ENCODE data around the gene OR5K1.
A peak's percentile ranks its signal among the peaks of the same experiment; 100 is the strongest.

OR5K1 gene

DNA sequence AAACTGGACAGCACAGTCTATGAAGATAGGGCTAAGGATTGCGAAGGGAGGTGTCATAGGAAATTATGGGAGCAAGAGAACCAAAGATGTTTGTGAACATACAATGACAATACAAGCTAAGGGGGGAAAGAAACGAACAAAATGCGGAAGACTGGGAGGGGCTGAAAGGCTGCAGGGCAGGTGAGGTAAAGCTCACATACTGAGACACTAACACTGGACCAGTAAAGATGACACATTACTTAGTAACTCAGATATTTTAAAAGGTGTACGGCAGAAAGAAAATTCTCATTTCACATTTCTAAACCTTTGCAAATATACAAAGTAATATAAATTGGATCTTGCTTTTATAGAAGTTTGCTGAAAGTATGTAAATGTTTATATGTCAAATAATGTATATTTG lies 49.6 kb downstream of the OR5K1 start:
- Histone ChIP-seq H3K4me3 (ENCODE audit: low read length in 2 of 2) (no peak overlapping the region), H3K9ac (ENCODE audit: low read depth in 1 of 2, low read length in 2 of 2) (no peak overlapping the region), H3K27me3 (ENCODE audit: control insufficient read depth in 2 of 2, insufficient read depth in 2 of 2, low read length in 2 of 2) (no peaks in the 10 kb centered on the region), H3K27ac (ENCODE audit: low read depth in 2 of 2, low read length in 2 of 2) (no peak overlapping the region), H3K9me3 (ENCODE audit: control insufficient read depth in 2 of 2, low read length in 2 of 2) (no peaks in the 10 kb centered on the region), H3K36me3 (ENCODE audit: control insufficient read depth in 2 of 2, insufficient read depth in 2 of 2, low read length in 2 of 2) (peaks cover 14 to 23% of the 10 kb centered on the region in 2 donors), H3K4me1 (ENCODE audit: control insufficient read depth in 2 of 2, insufficient read depth in 2 of 2, low read length in 2 of 2) (no peaks in the 10 kb centered on the region)

GRCh38 chr3:98513091-98513511 lies 50.1 kb downstream of the OR5K1 start:
- Histone ChIP-seq H3K9me3 (ENCODE audit: control insufficient read depth in 2 of 2, low read length in 2 of 2) (no peaks in the 10 kb centered on the region), H3K4me3 (ENCODE audit: low read length in 2 of 2) (no peak overlapping the region), H3K36me3 (ENCODE audit: control insufficient read depth in 2 of 2, insufficient read depth in 2 of 2, low read length in 2 of 2) (peaks cover 18 to 23% of the 10 kb centered on the region in 2 donors), H3K27me3 (ENCODE audit: control insufficient read depth in 2 of 2, insufficient read depth in 2 of 2, low read length in 2 of 2) (no peaks in the 10 kb centered on the region), H3K27ac (ENCODE audit: low read depth in 2 of 2, low read length in 2 of 2) (no peak overlapping the region), H3K9ac (ENCODE audit: low read depth in 1 of 2, low read length in 2 of 2) (no peak overlapping the region), H3K4me1 (ENCODE audit: control insufficient read depth in 2 of 2, insufficient read depth in 2 of 2, low read length in 2 of 2) (no peaks in the 10 kb centered on the region)

- Histone ChIP-seq H3K4me1 (ENCODE audit: control insufficient read depth in 2 of 2, insufficient read depth in 2 of 2, low read length in 2 of 2) (no peaks in the 10 kb centered on the region), H3K9ac (ENCODE audit: low read depth in 1 of 2, low read length in 2 of 2) (no peak overlapping the region), H3K9me3 (ENCODE audit: control insufficient read depth in 2 of 2, low read length in 2 of 2) (no peaks in the 10 kb centered on the region), H3K27me3 (ENCODE audit: control insufficient read depth in 2 of 2, insufficient read depth in 2 of 2, low read length in 2 of 2) (no peaks in the 10 kb centered on the region), H3K4me3 (ENCODE audit: low read length in 2 of 2) (no peak overlapping the region), H3K27ac (ENCODE audit: low read depth in 2 of 2, low read length in 2 of 2) (no peak overlapping the region), H3K36me3 (ENCODE audit: control insufficient read depth in 2 of 2, insufficient read depth in 2 of 2, low read length in 2 of 2) (peaks cover 22 to 23% of the 10 kb centered on the region in 2 donors)
These were observed 50.7 kb downstream of the OR5K1 start for GRCh38 chr3:98513736-98514135.

DNA sequence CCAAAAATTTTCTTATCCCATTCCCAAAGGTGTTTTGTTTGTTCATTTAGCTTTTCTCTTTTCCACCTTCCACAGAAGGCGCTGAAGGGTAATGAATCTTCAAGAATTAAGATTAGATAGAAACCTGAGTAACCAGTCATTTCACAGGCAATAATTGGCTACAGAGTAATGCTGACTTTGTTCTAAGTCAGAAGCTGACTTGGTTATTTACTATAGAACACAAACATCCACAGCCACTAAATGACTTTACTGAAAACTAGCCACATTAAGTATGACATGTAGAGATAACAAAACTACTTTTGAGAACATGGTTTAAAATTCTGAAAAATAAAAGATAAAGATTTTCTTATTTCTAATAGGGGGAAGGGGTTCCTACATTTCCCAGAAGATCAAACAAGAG lies 51.9 kb downstream of the OR5K1 start:
- Histone ChIP-seq H3K9ac (ENCODE audit: low read depth in 1 of 2, low read length in 2 of 2) (no peak overlapping the region), H3K9me3 (ENCODE audit: control insufficient read depth in 2 of 2, low read length in 2 of 2) (no peaks in the 10 kb centered on the region), H3K27ac (ENCODE audit: low read depth in 2 of 2, low read length in 2 of 2) (no peak overlapping the region), H3K27me3 (ENCODE audit: control insufficient read depth in 2 of 2, insufficient read depth in 2 of 2, low read length in 2 of 2) (no peaks in the 10 kb centered on the region), H3K4me3 (ENCODE audit: low read length in 2 of 2) (no peak overlapping the region), H3K4me1 (ENCODE audit: control insufficient read depth in 2 of 2, insufficient read depth in 2 of 2, low read length in 2 of 2) (no peaks in the 10 kb centered on the region), H3K36me3 (ENCODE audit: control insufficient read depth in 2 of 2, insufficient read depth in 2 of 2, low read length in 2 of 2) (peaks cover 24 to 30% of the 10 kb centered on the region in 2 donors)

GRCh38 chr3:98518816-98519215 lies 55.8 kb downstream of the OR5K1 start:
- H3K9ac ChIP-seq (ENCODE audit: low read depth in 1 of 2, low read length in 2 of 2): no peak overlapping the region
- H3K27ac ChIP-seq (ENCODE audit: low read depth in 2 of 2, low read length in 2 of 2): no peak overlapping the region
- peaks cover 0 to 4% of the 10 kb centered on the region in 2 donors for H3K4me1 ChIP-seq (ENCODE audit: control insufficient read depth in 2 of 2, insufficient read depth in 2 of 2, low read length in 2 of 2)
- no peak overlapping the region for H3K4me3 ChIP-seq (ENCODE audit: low read length in 2 of 2)
- H3K36me3 ChIP-seq (ENCODE audit: control insufficient read depth in 2 of 2, insufficient read depth in 2 of 2, low read length in 2 of 2): peaks cover 21 to 31% of the 10 kb centered on the region in 2 donors
- no peaks in the 10 kb centered on the region for H3K9me3 ChIP-seq (ENCODE audit: control insufficient read depth in 2 of 2, low read length in 2 of 2)
- no peaks in the 10 kb centered on the region for H3K27me3 ChIP-seq (ENCODE audit: control insufficient read depth in 2 of 2, insufficient read depth in 2 of 2, low read length in 2 of 2)

GRCh38 chr3:98519351-98519750 lies 56.4 kb downstream of the OR5K1 start:
- peaks cover 0 to 4% of the 10 kb centered on the region in 2 donors for H3K4me1 ChIP-seq (ENCODE audit: control insufficient read depth in 2 of 2, insufficient read depth in 2 of 2, low read length in 2 of 2)
- peaks cover 21 to 31% of the 10 kb centered on the region in 2 donors for H3K36me3 ChIP-seq (ENCODE audit: control insufficient read depth in 2 of 2, insufficient read depth in 2 of 2, low read length in 2 of 2)
- H3K27me3 ChIP-seq (ENCODE audit: control insufficient read depth in 2 of 2, insufficient read depth in 2 of 2, low read length in 2 of 2): no peaks in the 10 kb centered on the region
- H3K9ac ChIP-seq (ENCODE audit: low read depth in 1 of 2, low read length in 2 of 2): no peak overlapping the region
- H3K4me3 ChIP-seq (ENCODE audit: low read length in 2 of 2): no peak overlapping the region
- no peaks in the 10 kb centered on the region for H3K9me3 ChIP-seq (ENCODE audit: control insufficient read depth in 2 of 2, low read length in 2 of 2)
- H3K27ac ChIP-seq (ENCODE audit: low read depth in 2 of 2, low read length in 2 of 2): no peak overlapping the region

DNA sequence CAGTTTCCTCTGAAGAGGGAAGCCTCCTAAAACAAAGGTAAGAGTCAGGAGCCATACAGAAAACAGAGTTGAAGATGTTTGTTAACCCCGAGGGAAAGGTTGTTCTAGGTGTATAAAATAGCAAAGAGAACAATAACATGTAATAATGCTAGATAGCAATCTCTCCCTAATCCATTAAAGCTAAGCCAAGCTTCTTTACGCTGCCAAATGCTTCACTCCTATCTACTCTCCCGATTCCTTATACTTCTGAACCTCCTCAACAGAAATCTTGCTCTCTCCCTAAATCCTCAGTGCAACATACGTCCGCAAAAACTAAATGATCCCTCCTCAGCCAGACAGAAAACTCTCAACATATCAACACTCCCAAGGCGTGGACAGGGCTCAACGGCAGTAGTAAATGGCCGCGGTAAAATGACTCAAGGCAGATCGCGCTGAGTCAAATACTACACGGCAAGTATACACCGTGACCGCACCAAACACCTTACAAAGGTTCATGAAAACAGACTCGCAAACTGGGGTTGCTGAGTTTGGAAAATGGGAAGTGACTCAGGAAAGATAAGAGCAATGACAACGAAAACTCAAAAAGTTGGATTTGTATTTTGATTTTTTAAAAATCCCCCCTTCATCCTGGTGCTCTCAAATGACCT lies 59.0 kb downstream of the OR5K1 start:
- Histone ChIP-seq H3K36me3 (ENCODE audit: control insufficient read depth in 2 of 2, insufficient read depth in 2 of 2, low read length in 2 of 2) (peaks cover 10 to 17% of the 10 kb centered on the region in 2 donors), H3K4me3 (ENCODE audit: low read length in 2 of 2) (peak overlapping the region; percentile 77 to 91), H3K4me1 (ENCODE audit: control insufficient read depth in 2 of 2, insufficient read depth in 2 of 2, low read length in 2 of 2) (peaks cover 0 to 4% of the 10 kb centered on the region in 2 donors), H3K9me3 (ENCODE audit: control insufficient read depth in 2 of 2, low read length in 2 of 2) (no peaks in the 10 kb centered on the region), H3K9ac (ENCODE audit: low read depth in 1 of 2, low read length in 2 of 2) (peak overlapping the region; percentile 83 to 84), H3K27ac (ENCODE audit: low read depth in 2 of 2, low read length in 2 of 2) (peak overlapping the region; percentile 90 to 93), H3K27me3 (ENCODE audit: control insufficient read depth in 2 of 2, insufficient read depth in 2 of 2, low read length in 2 of 2) (no peaks in the 10 kb centered on the region)
